PC-9 (cell line): ENCODE results near the gene OR1L6.

ENCODE experiments used
- CTCF ChIP-seq: fragments of 200-600 bp; sonication (generic); conservative IDR thresholded peaks from 2 replicates; pipeline ENCODE4 v1.6.1; 2017; ENCODE audit warnings: mixed run types, antibody characterized with exemption, mild to moderate bottlenecking, moderate library complexity
- EZH2 ChIP-seq: fragments of 200-600 bp; sonication (generic); IDR thresholded peaks from 2 replicates; pipeline ENCODE4 v1.8.0; 2017; ENCODE audit warnings: antibody characterized with exemption, low read depth

DNA sequence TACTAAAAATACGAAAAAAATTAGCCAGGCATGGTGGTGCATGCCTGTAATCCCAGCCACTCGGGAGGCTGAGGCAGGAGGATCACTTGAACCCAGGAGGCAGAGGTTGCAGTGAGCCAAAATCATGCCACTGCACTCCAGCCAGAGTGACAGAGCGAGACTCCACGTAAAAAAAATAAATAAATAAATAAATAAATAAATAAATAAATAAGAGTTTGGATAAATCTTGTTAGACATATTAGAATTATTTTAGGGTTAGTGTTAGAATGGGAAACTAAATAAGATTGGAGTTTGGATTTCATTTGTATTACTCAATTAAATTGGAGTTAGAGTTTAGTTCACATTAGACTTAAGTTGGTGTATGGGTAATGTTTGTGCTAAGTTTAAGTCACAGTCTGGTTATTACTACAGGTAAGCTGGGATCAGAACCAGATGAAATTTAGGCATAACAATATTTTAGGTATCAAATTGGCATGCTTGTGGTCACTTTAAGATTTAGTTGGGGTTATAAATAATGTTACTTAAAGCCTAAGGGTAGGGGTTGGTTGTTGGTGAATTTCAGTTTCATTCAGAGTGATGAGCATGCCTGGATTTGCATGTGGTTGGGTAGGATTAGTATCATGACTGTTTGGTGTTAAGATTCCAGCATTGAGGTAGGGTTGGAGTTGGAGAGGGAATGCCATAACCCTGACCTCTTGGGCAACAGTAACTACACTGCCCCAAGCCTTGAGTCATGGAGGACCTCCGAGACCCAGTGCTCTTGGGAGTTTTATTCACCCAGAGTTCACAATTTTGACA is 50.0 kb downstream of the OR1L6 start:
- TF ChIP-seq CTCF, result no peak
- TF ChIP-seq EZH2, result no peak
